ENCODE results near the gene STPG3. TPM values are rescaled to one million over a fixed set of nuclear protein-coding genes. Genes with fewer than 3 reads are reported as not detected.

Gene STPG3
- total RNA-seq, 2 donors from 2014 or later: 0.63 TPM; not detected in 1

GRCh38 chr9:137293094-137293481 lies 42.0 kb downstream of the STPG3 start:
- no peak overlapping the region for H3K4me3 Mint-ChIP-seq

GRCh38 chr9:137293482-137294090 lies 42.5 kb downstream of the STPG3 start:
- no peak for DNase-seq
- Mint-ChIP-seq H3K27me3 (ENCODE audit: low read depth) (peaks cover 26% of the 10 kb centered on the region), H3K4me1 (ENCODE audit: low read depth) (peaks cover 10% of the 10 kb centered on the region), H3K9me3 (no peaks in the 10 kb centered on the region), H3K4me3 (no peak overlapping the region), H3K36me3 (ENCODE audit: insufficient read depth in 2 of 2) (no peaks in the 10 kb centered on the region), H3K27ac (no peak overlapping the region)
- ATAC-seq (replicated peaks in 1 of 2): no peak

More at GRCh38 chr9:137293094-137293481, 42.0 kb downstream of the STPG3 start:
- peaks cover 10% of the 10 kb centered on the region for H3K4me1 Mint-ChIP-seq (ENCODE audit: low read depth)
- H3K27ac Mint-ChIP-seq: no peak overlapping the region
- ATAC-seq (replicated peaks in 1 of 2) (no peak), DNase-seq (no peak)
- no peaks in the 10 kb centered on the region for H3K9me3 Mint-ChIP-seq
- no peaks in the 10 kb centered on the region for H3K36me3 Mint-ChIP-seq (ENCODE audit: insufficient read depth in 2 of 2)
- peaks cover 23% of the 10 kb centered on the region for H3K27me3 Mint-ChIP-seq (ENCODE audit: low read depth)

- peak; percentile 36 to 42 for ATAC-seq (replicated peaks in 1 of 2)
- no peaks in the 10 kb centered on the region for H3K36me3 Mint-ChIP-seq (ENCODE audit: insufficient read depth in 2 of 2)
- H3K27me3 Mint-ChIP-seq (ENCODE audit: low read depth): peaks cover 32% of the 10 kb centered on the region
- no peak for DNase-seq
- H3K27ac Mint-ChIP-seq: no peak overlapping the region
- H3K4me3 Mint-ChIP-seq: peak overlapping the region; percentile 53 to 62
- peaks cover 10% of the 10 kb centered on the region for H3K4me1 Mint-ChIP-seq (ENCODE audit: low read depth)
- no peaks in the 10 kb centered on the region for H3K9me3 Mint-ChIP-seq
Measured at GRCh38 chr9:137294091-137294680, 43.1 kb downstream of the STPG3 start.

DNA sequence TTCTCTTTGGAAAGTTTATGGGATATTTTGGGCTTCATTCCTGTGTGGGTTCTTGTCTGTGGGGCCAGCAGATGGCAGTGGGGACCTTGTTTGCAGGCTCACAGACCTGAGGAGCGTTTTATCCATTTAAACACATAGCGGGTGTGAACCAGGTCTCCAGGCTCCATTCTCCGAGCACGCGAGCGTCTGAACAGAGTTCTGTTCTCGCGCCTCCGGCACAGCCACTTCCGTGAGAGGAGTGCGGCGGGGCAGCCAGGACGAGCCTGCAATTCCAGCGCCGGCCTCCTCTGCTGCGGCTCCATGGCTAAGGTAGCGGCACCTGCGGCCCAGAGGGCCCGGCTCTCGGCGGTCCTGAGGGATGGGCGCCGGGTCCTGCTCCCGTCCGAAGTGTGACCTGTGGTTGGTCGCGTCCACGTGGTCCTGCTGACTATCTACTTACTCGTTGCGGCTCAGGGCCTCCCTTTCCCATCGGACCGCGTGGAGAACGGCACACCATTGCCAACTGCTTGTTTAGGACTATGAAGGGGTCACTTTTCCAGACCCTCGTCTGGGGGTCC lies 43.7 kb downstream of the STPG3 start:
- ATAC-seq (replicated peaks in 1 of 2): peak in 1 of 2 donors; percentile 18
- Mint-ChIP-seq H3K27me3 (ENCODE audit: low read depth) (peaks cover 35% of the 10 kb centered on the region), H3K9me3 (no peaks in the 10 kb centered on the region), H3K27ac (no peak overlapping the region), H3K36me3 (ENCODE audit: insufficient read depth in 2 of 2) (no peaks in the 10 kb centered on the region), H3K4me1 (ENCODE audit: low read depth) (peaks cover 11% of the 10 kb centered on the region), H3K4me3 (peak overlapping the region; percentile 53 to 62)
- DNase-seq: no peak

DNA sequence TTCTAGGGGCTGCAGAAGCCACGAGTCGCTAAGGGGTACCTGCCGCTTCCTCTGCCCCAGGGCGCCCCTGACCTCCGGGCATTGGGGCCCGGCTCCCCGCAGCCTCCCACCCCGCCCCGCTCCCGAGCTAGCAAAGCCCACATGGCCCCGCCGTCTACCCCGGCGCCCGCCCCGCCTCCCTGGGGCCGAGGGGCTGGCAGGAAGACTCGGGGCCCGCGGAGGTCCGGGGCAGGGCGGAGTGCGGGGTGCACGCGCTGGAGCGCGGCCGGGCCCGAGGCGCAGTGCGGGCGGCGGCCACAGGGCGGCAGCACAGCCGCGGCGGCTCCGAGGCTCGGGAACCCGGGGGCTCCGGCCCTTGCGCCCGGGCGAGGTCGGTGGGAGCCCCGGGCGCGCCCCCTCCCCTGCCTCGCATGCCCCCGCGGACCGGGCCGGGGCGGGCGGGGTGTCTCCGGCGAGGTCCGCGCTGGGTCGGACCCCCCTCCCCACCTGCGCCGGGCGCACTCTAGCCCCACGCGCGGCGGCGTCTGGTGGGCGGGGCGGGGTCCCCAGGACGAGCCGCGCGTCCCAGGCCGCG lies 44.2 kb downstream of the STPG3 start:
- DNase-seq (peak; percentile 64 to 75), ATAC-seq (replicated peaks in 1 of 2) (peak; percentile 82 to 85)
- Mint-ChIP-seq H3K9me3 (no peaks in the 10 kb centered on the region), H3K4me1 (ENCODE audit: low read depth) (peaks cover 14% of the 10 kb centered on the region), H3K4me3 (peak overlapping the region in 1 of 2 donors; percentile 53), H3K27ac (no peak overlapping the region), H3K27me3 (ENCODE audit: low read depth) (peaks cover 40% of the 10 kb centered on the region), H3K36me3 (ENCODE audit: insufficient read depth in 2 of 2) (no peaks in the 10 kb centered on the region)

GRCh38 chr9:137295849-137296669 lies 45.0 kb downstream of the STPG3 start:
- H3K9me3 Mint-ChIP-seq: no peaks in the 10 kb centered on the region
- no peaks in the 10 kb centered on the region for H3K36me3 Mint-ChIP-seq (ENCODE audit: insufficient read depth in 2 of 2)
- H3K27ac Mint-ChIP-seq: no peak overlapping the region
- peak; percentile 34 to 48 for ATAC-seq (replicated peaks in 1 of 2)
- peaks cover 19% of the 10 kb centered on the region for H3K4me1 Mint-ChIP-seq (ENCODE audit: low read depth)
- peak overlapping the region; percentile 25 to 82 for H3K4me3 Mint-ChIP-seq
- DNase-seq: no peak
- H3K27me3 Mint-ChIP-seq (ENCODE audit: low read depth): peaks cover 47% of the 10 kb centered on the region

GRCh38 chr9:137296670-137297664 lies 45.9 kb downstream of the STPG3 start:
- DNase-seq: no peak
- ATAC-seq (replicated peaks in 1 of 2): no peak
- H3K27me3 Mint-ChIP-seq (ENCODE audit: low read depth): peaks cover 47% of the 10 kb centered on the region
- H3K27ac Mint-ChIP-seq: no peak overlapping the region
- H3K4me3 Mint-ChIP-seq: peak overlapping the region; percentile 33 to 82
- H3K36me3 Mint-ChIP-seq (ENCODE audit: insufficient read depth in 2 of 2): no peaks in the 10 kb centered on the region
- no peaks in the 10 kb centered on the region for H3K9me3 Mint-ChIP-seq
- peaks cover 19% of the 10 kb centered on the region for H3K4me1 Mint-ChIP-seq (ENCODE audit: low read depth)

GRCh38 chr9:137297966-137298365 lies 46.9 kb downstream of the STPG3 start:
- DNase-seq (no peak), ATAC-seq (replicated peaks in 1 of 2) (no peak)
- Mint-ChIP-seq H3K27ac (no peak overlapping the region), H3K36me3 (ENCODE audit: insufficient read depth in 2 of 2) (no peaks in the 10 kb centered on the region), H3K4me1 (ENCODE audit: low read depth) (peaks cover 19% of the 10 kb centered on the region), H3K9me3 (no peaks in the 10 kb centered on the region), H3K4me3 (no peak overlapping the region), H3K27me3 (ENCODE audit: low read depth) (peaks cover 47% of the 10 kb centered on the region)

DNA sequence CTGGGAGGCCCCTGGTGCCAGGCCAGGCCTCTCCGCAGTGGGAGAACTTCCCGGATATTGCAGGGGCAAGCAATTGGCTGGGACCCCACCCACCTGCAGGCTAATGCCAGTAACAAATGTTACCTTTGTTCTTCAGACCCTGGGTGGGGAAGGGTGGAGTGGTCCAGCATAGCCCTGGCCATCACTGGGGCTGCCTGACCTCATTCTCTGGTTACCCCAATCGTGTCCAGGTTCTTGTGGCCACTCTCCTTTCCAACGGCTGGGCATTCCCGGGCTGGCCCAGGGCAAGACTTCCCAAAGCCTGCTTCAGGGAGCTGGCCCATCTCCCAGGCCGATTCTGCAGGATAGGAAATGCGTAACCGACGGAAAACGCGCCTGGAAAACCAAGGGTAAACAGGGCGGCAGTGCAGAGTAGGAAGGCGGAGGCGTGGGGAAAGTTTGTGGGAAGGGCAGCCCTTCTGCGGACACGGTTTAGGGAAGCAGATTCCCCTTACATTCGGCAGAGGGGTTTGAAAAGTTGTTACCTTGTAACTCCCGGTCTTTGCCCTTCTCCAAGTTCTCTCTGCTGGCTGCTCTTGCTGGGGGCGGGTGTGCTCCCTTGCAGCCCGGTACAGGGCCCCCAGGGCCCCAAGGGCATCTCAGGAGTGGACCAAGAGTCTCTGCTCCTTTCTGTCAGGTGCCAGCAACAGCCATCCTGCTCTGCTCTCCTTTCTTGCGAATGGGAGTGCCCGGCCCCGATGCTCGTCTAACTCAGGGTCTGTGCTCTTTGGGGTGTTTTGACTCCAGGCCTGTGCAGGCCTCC lies 47.5 kb downstream of the STPG3 start:
- Mint-ChIP-seq H3K36me3 (ENCODE audit: insufficient read depth in 2 of 2) (no peaks in the 10 kb centered on the region), H3K27ac (no peak overlapping the region), H3K4me3 (no peak overlapping the region), H3K27me3 (ENCODE audit: low read depth) (peaks cover 40% of the 10 kb centered on the region), H3K4me1 (ENCODE audit: low read depth) (peaks cover 19% of the 10 kb centered on the region), H3K9me3 (no peaks in the 10 kb centered on the region)
- no peak for ATAC-seq (replicated peaks in 1 of 2)
- no peak for DNase-seq

DNA sequence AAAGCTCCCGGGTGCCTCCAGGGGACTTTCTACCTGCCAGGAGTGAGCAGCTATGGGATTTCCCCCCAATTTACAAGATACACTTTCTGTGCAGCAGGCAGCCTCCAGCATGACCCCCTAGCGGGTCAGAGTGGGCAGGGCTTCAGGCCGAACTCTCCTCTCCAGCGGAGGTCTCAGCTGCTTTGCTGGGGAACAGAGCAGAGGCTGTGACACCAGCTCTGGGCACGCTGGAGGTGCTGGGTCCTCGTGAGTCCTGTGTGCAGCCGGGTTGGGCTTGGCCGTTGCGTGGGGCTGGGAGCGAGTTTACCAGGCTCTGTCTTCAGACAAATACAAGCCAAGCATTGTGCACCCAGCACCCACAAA lies 48.1 kb downstream of the STPG3 start:
- Mint-ChIP-seq H3K36me3 (ENCODE audit: insufficient read depth in 2 of 2) (no peaks in the 10 kb centered on the region), H3K27me3 (ENCODE audit: low read depth) (peaks cover 38% of the 10 kb centered on the region), H3K4me1 (ENCODE audit: low read depth) (peaks cover 19% of the 10 kb centered on the region), H3K4me3 (no peak overlapping the region), H3K27ac (no peak overlapping the region), H3K9me3 (no peaks in the 10 kb centered on the region)
- DNase-seq (no peak), ATAC-seq (replicated peaks in 1 of 2) (no peak)

DNA sequence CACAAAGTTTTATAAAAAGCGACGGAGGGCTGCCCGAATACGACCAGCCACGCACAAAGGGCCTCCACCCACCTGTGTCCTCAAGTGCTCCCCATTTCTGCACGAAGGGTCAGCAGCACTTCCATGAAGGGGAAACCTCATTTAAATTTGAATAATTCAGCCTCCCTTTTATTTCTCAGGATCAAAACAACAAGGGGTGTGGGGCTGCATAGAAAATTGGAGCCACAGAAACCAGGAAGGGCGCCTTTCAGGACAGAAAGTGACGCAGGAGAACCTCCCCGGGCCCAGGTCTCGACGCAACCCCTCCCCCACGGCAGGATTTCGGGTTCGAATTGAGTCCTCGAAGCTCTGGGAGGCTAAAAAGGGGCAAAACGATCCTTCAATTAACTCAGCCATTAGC lies 48.9 kb downstream of the STPG3 start:
- H3K4me3 Mint-ChIP-seq: peak overlapping the region; percentile 50 to 69
- H3K4me1 Mint-ChIP-seq (ENCODE audit: low read depth): peaks cover 15% of the 10 kb centered on the region
- no peak overlapping the region for H3K27ac Mint-ChIP-seq
- H3K9me3 Mint-ChIP-seq: no peaks in the 10 kb centered on the region
- no peaks in the 10 kb centered on the region for H3K36me3 Mint-ChIP-seq (ENCODE audit: insufficient read depth in 2 of 2)
- DNase-seq: no peak
- peaks cover 38% of the 10 kb centered on the region for H3K27me3 Mint-ChIP-seq (ENCODE audit: low read depth)
- ATAC-seq (replicated peaks in 1 of 2): no peak
